Amniotic stem cell (primary cell): ENCODE measurements around the gene S100A9.
"Not testable (repeated sequence)": the region's sequence is repeated elsewhere in the genome, so short reads cannot be mapped to it uniquely, and the experiment has no call there.

ENCODE experiments used
- DNase-seq: peaks from one replicate; lab custom pipeline; 2025; lab: John Stamatoyannopoulos, UW

The S100A9 gene

DNA sequence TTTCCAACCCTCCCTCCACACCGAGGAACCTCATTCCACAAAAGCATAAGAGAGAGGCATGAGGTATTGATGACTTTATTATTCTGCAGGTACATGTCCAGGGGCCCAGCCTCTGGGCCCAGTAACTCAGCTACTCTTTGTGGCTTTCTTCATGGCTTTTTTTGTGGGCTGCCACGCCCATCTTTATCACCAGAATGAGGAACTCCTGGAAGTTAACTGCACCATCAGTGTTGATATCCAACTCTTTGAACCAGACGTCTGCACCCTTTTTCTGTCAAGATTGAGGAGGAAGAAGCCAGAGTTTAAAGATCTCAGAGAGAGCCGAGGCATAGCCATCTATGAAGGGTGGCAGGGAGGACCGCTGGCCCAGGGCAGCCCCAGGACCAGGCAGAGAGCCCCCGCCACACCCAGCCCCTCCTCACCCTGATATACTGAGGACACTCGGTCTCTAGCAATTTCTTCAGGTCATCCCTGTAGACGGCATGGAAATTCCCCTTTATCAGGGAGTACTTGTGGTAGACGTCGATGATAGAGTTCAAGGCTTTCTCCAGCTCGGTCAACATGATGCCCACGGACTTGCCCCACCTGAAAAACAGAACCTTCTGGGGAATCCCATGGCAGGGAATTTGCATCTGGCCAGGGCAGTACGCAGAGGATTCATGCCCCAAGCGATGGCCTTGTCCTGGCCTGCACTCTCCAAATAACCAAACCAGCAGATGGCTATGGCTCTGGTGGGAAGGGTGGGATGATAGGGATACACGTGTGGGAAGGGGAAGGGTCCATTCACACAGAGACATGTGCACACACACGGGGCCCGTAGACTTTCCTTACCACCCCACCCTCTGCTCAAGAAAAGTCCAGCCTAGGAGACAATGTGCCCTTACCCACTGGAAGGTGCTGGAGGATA, 32.6 kb downstream of the S100A9 start:
- no peak for DNase-seq

DNA sequence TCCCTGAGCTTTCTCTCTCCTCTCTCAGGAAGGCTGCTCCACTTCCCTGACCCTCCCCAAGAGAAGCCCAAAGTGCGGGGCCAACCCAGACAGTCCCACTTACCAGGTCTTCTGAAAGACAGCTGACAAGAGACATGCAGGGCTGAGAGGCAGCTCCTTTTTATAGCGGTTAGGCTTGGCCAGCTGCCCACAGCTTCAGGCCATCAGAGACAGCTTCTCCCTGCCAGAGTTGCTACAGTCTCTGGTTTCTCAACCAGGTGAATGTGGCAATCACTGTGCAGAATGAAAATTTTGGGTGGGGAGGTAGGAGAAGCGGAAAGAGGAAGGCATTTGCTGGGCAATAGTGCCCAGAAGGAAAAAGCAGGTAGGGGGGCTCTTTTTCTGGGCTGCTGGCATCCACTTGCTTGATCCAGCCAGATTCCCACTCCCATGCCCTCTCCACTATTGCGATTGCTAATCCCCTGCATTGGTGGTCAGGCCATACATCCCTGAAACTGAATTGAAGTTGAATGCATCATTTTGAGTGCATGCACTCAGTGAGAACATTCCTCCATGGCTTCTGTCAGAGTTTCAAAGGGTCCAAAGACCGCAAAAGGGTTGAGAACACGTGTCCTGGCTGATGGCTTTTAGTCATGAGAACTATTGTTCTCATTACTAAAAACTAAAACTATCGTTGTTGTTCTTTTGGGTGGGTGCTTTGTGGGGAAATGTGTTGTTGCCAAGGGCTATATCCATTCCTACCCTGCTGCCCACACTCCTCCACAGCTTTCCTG, 33.5 kb downstream of the S100A9 start, which contains the start of gene S100A8:
TSS of gene S100A8 (minus strand) at position 136 of the 773 bp plus-strand sequence. CDS start 538 bp downstream, outside the sequence.
- DNase-seq: no peak

DNA sequence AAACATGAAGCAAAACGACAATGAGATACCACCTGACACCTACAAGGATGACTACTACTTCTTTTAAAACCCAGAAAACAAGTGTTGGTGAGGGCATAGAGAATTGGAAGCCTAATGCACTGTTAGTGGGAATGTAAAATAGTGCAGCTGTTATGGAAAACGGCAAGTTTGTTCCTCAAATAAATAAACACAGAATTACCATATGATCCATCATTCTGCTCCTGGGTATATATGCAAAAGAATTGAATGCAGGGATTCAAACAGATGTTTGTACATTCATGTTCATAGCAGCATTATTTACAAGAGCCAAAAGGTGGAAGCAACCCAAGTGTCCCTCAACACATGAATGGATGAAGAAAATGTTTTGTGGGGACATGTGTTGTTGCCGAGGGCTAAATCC, 34.6 kb downstream of the S100A9 start:
- no peak for DNase-seq

DNA sequence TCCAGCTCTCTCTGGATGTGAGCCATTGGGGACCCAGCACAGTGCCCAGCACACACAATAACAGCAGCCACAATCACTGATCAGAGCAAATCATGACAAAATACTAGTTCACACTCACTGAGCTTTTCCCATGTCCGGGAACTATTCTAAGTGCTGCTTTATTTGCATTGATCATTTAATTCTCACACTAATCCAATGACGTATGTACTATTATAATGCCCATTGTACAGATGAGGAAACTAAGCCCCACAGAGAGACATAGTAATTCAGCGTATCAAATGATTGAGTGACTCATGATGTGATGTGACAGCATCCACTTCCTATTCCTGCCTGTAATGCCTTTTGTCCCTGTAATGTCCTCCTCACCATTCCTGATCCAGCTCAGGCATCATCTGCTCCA, 35.2 kb downstream of the S100A9 start:
- no peak for DNase-seq

DNA sequence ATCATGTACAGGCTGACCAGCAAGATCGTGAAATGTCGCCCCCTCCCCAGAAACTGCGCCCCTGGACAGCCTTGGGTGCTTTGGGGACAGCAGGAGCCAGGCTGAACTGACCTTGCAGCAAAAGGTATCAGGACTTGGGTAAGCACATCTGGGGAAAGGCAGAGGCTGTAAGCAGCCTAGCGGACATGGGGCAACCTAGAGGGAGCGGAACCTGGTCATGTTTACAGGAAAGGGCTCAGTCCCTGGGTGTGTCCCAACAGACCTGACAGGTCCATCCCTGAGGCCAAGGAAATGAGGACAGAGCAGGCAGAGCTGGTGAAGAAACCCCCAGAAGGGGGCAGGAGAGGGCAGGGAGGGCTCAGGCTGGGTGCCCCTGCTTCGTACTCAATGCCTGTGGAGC, 36.3 kb downstream of the S100A9 start:
- no peak for DNase-seq

DNA sequence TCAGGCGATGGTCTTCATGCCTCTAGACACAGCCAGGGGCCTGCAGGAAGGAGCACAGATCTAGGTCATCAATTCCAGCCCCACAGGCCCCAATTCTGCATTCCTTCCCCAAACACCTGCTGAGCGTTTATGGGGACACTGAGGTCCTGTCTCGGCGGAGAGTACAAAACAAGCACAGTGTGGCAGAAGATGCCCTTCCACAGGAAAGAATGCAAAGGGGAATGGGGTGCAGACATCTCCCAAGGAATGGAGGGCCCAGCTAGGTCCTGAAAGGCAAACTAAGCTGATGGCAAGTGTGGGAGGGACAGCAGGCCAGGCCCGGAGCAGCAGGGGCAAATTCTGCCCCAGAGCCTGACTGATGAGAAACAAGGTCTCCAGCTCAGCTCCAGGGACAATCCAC, 36.7 kb downstream of the S100A9 start:
- no peak for DNase-seq

DNA sequence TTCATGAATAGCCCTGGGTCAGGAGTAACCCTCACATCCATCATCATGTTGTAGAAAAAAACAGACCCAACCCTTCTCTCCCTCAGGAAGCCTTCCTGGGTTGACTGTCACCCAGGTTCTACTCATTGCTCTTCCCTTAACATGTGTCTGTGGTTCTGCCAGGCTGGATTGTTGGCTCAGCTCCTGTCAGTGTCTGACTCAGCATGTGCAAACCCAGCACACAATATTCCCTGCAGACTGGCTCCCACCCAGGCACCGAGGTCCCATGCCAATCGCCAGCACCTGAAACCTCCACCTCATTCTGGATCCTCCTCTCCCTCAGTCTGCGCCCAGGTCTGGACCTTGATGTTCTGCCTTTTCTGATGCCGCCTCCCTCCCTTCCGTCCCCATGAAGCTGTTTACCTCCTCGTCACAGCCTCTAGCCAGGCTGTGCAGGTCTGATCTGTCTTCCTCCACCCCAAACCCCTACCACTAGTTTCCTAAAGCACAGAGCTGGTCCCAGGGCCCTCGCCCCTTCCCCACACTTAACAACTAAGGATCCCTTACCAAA, 37.6 kb downstream of the S100A9 start:
- no peak for DNase-seq

DNA sequence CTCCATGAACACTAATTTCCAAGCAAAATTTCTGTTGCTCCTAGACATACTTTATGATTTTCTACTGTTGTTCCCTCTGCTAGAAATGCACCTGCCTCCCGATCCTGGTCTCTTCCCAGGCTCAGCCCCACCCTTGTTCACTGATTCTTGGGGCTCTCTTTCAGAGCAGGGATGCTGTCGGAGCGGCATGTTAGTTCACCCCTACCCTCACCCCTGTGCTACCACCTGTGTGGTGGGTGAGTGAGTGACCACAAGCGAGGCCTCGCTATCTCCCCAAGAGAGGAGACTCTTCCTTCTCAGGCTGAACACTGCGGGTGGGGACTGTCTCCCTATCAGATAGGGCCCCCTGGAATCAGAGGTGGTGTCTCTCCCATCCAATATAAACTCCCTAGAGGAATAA, 38.1 kb downstream of the S100A9 start:
- DNase-seq: no peak

DNA sequence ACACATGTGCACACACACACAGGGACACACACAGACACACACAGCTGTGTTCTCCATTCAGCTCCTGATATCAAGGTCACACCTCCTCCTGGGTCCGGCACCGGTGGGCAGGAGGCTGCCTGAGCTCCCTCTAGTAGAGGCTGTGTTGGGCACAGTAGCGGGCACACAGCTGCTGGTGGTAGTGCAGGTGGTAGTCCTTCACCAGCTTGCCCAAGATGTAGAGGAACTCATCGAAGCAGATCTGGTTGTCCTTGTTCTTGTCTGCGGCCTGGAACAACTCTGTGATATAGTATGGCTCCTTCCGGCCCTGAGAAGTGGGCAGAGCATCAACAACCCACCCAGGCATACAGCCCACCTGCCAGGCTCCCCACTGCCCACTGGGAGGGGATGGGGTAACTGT, 38.8 kb downstream of the S100A9 start:
- DNase-seq: no peak

DNA sequence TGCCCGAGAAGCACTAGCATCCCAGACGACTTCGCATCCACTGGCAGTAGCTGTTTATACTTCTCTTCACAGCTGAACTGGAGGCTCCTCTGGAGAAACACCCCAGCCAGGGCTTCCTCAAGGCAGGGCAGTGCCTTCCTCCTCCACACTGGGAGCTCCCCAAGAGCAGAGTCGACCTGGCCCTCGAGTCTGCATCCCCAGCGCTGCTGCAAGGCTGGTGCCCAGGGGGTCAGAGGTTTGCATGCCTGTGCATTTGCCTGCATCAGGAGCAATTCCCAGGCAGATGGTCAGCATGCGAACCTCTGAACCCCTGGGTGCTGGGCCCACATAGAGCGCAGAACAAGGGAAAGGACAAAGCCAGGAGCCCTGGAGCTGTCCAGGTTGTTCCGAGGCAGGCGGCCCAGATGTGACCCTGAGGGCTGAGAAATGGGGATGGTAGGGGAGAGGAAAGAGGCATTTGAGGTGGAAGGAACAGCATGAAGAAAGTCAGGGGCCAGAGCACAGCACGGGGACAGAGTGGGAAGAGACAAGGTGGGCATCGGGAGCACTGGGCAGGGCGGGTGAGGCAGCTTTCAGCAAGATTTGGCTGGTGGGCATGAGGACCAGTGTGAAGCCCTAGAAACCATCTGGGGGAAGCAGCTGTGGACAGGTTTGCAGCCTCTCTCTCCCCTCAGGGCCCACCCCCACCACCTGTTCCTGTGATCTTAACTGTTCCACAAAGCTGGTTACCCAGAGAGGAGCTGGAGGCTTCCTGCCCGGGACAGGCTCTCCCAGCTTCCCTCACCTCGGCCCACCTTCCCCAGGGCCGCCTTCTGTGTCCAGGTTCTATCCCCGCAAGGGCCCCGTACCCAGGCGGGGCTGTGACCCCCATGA, 39.6 kb downstream of the S100A9 start:
- no peak for DNase-seq

DNA sequence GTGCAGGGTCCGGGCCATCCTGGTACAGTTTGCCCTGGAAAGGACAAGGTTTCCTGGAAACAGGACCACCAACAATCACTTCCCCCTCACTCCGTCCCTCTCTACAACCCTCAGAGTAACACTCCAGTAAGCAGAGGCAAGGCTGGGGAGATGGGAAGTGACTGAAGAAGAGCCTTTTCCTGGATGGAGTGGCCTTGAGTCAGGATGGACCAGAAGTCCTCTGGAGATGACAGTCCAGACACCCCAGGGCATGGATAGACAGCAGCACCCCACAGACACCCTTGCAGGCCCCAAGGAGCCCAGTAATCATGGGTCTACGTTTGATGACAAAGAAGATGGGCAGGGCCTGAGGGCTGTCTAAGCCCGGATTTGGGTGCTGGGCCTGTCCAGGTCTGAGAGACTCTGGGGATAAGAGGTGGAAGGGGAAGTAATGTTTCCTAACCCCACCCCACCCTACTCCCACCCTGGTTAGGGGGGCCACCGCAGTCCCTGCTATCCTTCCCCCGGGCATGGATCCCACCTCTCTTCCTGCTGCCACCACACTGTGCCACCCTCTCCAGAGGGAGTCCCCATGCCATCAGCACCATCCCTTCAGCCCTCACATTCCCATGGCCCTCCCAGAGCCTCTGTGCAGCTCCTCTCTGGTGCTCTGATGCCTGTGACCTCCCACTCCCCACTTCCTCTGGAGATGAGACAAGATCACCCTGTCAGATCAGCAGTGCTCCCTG, 40.4 kb downstream of the S100A9 start:
- no peak for DNase-seq

DNA sequence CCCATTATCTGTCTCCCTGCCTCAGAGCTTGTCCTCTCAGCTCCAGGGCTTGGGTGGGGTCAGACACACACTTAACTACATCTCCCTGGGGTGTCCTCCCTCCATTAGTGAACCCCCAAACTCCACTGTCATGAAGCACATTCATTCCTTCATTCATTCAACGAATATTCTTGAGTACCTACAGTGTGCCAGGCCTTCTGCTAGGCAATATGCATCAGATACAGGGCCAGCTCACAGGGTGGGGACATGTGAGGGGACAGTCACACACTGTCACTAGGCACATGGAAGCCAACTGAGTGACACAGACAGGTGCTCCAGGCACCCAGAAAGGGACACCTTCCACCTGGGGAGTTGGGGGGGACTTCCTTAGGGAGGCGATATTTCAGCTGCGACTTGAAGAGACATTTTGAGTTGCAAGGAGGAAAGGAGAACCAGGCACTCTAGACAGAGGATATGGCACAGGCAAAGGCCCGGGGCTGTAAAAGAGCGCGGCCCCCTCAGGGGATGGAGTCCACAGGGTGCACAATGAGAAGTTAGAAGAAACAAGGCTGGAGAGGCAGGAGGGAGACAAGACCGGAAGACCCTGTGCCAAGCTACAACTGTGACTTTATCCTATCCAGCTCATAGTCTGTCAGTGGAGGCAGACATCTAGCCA, 41.9 kb downstream of the S100A9 start:
- DNase-seq: no peak

DNA sequence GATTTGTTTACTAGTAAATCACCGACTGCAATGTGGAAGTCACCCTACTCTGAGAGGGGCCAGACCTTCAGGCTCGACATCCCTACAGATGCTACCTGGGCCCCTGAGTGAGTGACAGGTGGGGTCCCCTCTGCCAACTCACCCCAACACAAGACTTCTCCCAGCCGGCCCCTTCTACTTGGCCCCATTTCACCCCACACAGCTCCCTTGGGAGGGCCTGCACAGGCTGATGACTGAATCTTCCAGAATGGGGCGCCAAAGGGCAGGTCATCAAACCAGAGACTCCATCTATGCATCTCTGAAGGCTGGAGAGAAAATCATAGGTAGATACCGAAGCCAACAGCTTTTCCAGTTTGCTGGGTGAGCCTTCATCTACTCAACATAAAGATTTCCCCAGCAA, 42.6 kb downstream of the S100A9 start:
- DNase-seq: no peak

DNA sequence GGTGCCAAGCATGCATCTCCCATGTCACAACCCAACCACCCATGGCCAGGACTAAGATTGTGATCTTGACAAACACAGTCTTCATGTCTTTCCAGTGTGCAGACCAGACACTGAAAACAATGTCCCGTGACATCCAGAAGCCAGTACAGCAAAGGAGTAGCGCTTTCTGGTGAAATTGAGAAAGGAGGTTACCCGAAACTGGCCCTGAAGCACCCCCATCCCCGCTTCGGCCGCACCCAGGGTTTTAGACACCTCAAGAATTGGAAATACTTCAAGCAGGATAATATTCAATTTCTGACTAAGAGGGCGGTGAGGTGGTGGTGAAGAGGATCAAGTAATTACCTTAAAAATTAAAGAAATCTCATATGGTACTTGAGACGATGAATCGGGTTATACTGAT, 43.8 kb downstream of the S100A9 start:
- DNase-seq: no peak

DNA sequence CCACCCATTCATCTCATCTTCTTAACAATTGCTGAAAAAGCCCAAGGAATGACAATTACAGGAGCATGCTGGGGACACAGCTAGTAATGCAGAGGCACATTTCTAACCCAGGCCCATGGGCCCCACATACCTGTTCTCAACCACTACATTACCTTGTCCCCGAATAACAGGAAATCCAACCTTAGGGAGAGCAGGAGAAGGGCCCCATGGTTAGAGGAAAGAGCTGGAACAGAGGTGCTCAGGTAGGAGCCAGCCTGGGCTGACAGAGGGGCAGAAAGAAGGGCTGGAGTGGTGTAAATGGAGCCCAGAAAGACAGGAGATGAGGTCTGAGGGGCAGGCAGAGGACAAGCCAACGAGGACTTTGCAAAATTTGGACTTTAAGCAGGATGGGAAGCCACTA, 44.6 kb downstream of the S100A9 start:
- DNase-seq: no peak

DNA sequence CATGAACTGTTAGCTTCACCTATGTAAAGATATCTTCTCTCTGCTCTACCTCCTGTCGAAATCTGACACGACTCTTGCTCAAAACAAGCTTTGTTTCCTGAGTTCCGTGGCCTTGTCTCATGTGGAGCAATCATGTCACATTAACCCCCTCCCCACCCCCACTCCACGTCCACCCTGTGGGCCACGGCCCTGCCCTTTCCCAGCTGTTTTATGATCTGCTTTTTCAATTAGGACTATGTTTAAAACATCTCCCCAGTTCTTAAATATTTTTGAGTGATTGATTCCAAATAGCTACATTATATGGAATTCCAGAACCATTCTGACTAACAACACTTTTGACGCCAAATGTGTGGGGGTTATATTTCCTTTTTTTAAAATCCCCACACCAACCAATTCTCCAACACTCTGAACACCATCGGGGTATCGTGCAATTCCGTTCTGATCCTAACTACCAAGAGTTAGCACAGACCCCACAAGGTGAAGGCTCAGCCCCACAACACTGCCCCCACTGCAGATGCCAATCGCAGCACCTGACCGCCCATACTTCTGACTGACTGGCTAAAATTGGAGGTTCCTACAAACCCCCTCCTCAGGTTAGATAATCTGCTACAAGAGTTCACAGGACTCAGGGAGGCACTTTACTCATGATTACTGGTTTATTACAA, 45.9 kb downstream of the S100A9 start:
- DNase-seq: no peak

DNA sequence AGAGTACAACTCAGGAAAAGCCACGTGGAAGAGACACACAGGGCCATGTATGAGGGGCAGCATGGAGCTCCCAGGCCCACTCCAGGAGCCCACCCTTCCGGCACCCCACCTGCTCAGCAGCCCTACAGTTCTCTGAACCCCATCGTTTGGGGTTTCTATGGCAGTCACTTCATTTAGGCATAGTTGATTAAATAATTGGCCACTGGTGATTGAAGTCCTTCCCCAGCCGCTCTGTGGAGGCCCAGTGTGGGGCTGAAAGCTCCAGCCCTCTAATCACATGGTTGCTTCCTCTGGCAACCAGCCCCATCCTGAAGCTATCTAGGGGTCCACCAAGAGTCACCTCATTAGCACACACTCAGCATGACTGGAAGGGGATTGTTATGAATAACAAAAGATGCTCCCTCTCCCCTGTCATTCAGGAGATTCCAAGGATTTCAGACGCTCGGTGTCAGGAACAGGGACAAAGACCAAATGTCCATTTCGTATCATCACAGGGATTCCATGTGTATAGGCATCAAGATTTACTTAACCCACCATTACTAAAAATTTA, 46.5 kb downstream of the S100A9 start:
- DNase-seq: no peak

DNA sequence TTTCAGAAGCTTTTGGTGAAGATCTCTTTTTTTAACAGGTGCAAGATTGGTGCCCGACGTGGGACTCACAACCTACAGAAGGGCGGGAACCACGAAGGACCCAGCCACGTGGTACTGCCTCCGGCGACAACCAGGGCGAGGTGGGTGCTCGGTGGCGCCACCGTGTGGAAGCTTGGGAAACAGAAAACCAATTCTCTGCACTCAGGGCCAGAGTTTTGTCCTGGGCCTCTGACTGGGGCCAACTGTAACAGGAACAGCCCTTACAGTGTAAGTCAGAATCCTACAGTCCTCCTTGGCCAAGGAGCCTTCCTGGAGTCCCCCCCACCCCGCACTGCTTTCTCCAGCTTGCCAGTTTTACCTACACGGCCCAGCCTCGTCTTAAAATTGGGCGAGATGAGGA, 47.1 kb downstream of the S100A9 start:
- DNase-seq: no peak

DNA sequence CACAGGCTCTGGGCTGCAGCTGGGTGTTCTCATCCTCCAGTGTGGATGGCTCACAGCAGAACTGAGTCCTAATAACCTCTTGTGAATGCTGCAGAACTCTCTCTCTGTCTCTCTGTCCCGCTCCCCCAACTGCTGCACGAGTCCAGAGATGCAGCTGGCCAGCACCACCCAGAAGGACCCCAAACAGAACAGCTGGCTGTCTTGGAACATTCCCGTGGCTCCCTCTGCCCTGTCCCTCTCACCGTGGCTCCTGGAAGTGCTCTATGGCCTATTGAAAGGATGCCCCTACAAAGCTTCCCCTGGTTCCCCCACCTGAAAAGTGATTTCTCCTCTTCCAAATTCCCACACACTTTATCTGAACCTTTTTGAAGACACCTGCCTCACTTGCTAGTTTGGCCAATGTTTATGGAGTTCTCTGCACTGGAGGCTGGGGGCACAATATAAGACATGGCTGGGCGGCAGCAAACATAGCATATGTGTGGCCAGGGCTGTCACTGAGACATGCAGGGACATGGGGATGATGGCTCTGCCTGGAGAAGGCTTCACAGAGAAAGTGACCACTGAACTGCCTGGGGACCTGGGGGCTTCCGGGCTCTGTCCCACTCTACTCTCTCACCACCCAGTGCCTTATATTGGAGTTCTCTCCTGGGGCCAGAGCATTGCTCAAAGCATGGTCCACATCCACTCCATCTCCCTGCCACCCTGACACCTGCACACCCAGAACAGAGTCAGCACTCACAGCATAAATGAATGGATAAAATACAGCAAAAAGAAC, 48.4 kb downstream of the S100A9 start:
- not testable (repeated sequence) for DNase-seq
